Hepatocyte (in vitro differentiated cells): ENCODE results near the gene ANO1. TPM values are rescaled to one million over a fixed set of nuclear protein-coding genes. Genes with fewer than 3 reads are reported as not detected.

Source experiments
- DNase-seq: peaks from one replicate; pipeline ENCODE4 v3.0.0-alpha.2; 2016; ENCODE audit warnings: low spot score
- H2AFZ ChIP-seq: fragments of 200-600 bp; sonication (generic); 2 replicates; pipeline ENCODE4 v1.6.0; 2016; ENCODE audit warnings: antibody characterized with exemption, mild to moderate bottlenecking
- H3K27ac ChIP-seq: fragments of 200-600 bp; sonication (generic); 2 replicates; pipeline ENCODE4 v1.5.1; 2016; ENCODE audit warnings: mild to moderate bottlenecking
- H3K27me3 ChIP-seq: fragments of 200-600 bp; sonication (generic); 2 replicates; pipeline ENCODE4 v1.6.1; 2016
- H3K36me3 ChIP-seq: fragments of 200-600 bp; sonication (generic); replicated peaks from 2 replicates; pipeline ENCODE4 v1.5.1; 2016; ENCODE audit warnings: low read depth; ENCODE audit not compliant: insufficient read depth
- H3K4me1 ChIP-seq: fragments of 200-600 bp; sonication (generic); 2 replicates; pipeline ENCODE4 v1.5.1; 2016; ENCODE audit warnings: mild to moderate bottlenecking, moderate library complexity; ENCODE audit not compliant: insufficient read depth
- H3K4me2 ChIP-seq: fragments of 200-600 bp; sonication (generic); 2 replicates; pipeline ENCODE4 v1.6.0; 2016
- H3K4me3 ChIP-seq: fragments of 200-600 bp; sonication (generic); 2 replicates; pipeline ENCODE4 v1.5.1; 2016; ENCODE audit warnings: mild to moderate bottlenecking
- H3K79me2 ChIP-seq: fragments of 200-600 bp; sonication (generic); 2 replicates; pipeline ENCODE4 v1.6.0; 2017; ENCODE audit warnings: mild to moderate bottlenecking
- H3K9me2 ChIP-seq: fragments of 200-600 bp; sonication (generic); replicated peaks from 2 replicates; pipeline ENCODE4 v1.6.0; 2017; ENCODE audit warnings: mild to moderate bottlenecking; ENCODE audit not compliant: insufficient read depth
- H3K9me3 ChIP-seq: fragments of 200-600 bp; sonication (generic); 2 replicates; pipeline ENCODE4 v1.5.1; 2016; ENCODE audit warnings: low read depth, mild to moderate bottlenecking
- H4K20me1 ChIP-seq: fragments of 200-600 bp; sonication (generic); 2 replicates; pipeline ENCODE4 v1.6.0; 2016; ENCODE audit warnings: mild to moderate bottlenecking; ENCODE audit not compliant: insufficient read depth, poor library complexity, severe bottlenecking
- CTCF ChIP-seq: fragments of 200-600 bp; sonication (generic); IDR thresholded peaks from 2 replicates; pipeline ENCODE4 v1.5.1; 2016; ENCODE audit warnings: antibody characterized with exemption, mild to moderate bottlenecking; ENCODE audit not compliant: poor library complexity
- EZH2 ChIP-seq: fragments of 200-600 bp; sonication (generic); IDR thresholded peaks from 2 replicates; pipeline ENCODE4 v1.6.1; 2016; ENCODE audit warnings: antibody characterized with exemption, mild to moderate bottlenecking, borderline replicate concordance
- EZH2phosphoT487 ChIP-seq: fragments of 200-600 bp; sonication (generic); IDR thresholded peaks from one replicate; pipeline ENCODE4 v1.6.1; 2018; ENCODE audit warnings: antibody characterized with exemption, mild to moderate bottlenecking, low read depth, moderate library complexity; ENCODE audit not compliant: unreplicated experiment, severe bottlenecking
- WGBS: methylation state at CpG from one replicate; pipeline ENCODE4 v1.1.6; 2016; ENCODE audit warnings: low lambda C conversion rate; ENCODE audit errors: missing lambda C conversion rate; 5-methylcytosine and 5-hydroxymethylcytosine counted together
- polyA plus RNA-seq: library from polyadenylated mRNA; unstranded; fragments of >200 nt; fragmentation: Nextera tagmentation; extraction: Ambion mirVana; gene quantifications from 2 replicates; pipeline ENCODE4 v1.2.1, GENCODE V29; 2016
- total RNA-seq: library from RNA; depleted of rRNA; stranded (reverse); fragments of >200 nt; gene quantifications from 2 replicates; pipeline ENCODE4 v1.2.3, GENCODE V29; 2014

ANO1 gene
- total and polyA plus RNA-seq, 2 experiments from 2014 or later, result 6.2 to 12.1 TPM

- H2AFZ ChIP-seq, result no peak overlapping the region
- DNase-seq, result peak; percentile 1
- peaks cover 10% of the 10 kb centered on the region for H3K4me1 ChIP-seq
- H3K36me3 ChIP-seq, result no peaks in the 10 kb centered on the region
- peaks cover 7% of the 10 kb centered on the region for H3K27me3 ChIP-seq
- 87% methylated on average over 10 of the region's 10 CpGs for WGBS
- H3K4me3 ChIP-seq, result no peak overlapping the region
- no peak overlapping the region for H3K27ac ChIP-seq
- H3K9me2 ChIP-seq, result no peaks in the 10 kb centered on the region
- H3K9me3 ChIP-seq, result no peaks in the 10 kb centered on the region
- no peaks in the 10 kb centered on the region for H4K20me1 ChIP-seq
- no peak for TF ChIP-seq EZH2phosphoT487
- no peaks in the 10 kb centered on the region for H3K79me2 ChIP-seq
- no peak overlapping the region for H3K4me2 ChIP-seq
Measured at GRCh38 chr11:70064008-70064725, 13.9 kb upstream of the ANO1 start.

- no peak overlapping the region for H3K27ac ChIP-seq
- no peak for TF ChIP-seq EZH2phosphoT487
- TF ChIP-seq EZH2, result no peak
- no peak for TF ChIP-seq CTCF
- H3K9me3 ChIP-seq, result no peaks in the 10 kb centered on the region
- peak; percentile 4 for DNase-seq
- H3K4me3 ChIP-seq, result no peak overlapping the region
- H3K36me3 ChIP-seq, result no peaks in the 10 kb centered on the region
- no peak overlapping the region for H2AFZ ChIP-seq
- H3K4me1 ChIP-seq, result peaks cover 10% of the 10 kb centered on the region
- 72% methylated on average over 8 of the region's 8 CpGs for WGBS
- no peak overlapping the region for H3K4me2 ChIP-seq
- no peaks in the 10 kb centered on the region for H3K79me2 ChIP-seq
- no peaks in the 10 kb centered on the region for H3K9me2 ChIP-seq
- H4K20me1 ChIP-seq, result no peaks in the 10 kb centered on the region
- peaks cover 7% of the 10 kb centered on the region for H3K27me3 ChIP-seq
Measured at GRCh38 chr11:70064726-70065317, 13.3 kb upstream of the ANO1 start.

GRCh38 chr11:70065318-70066135 lies 12.6 kb upstream of the ANO1 start:
- Histone ChIP-seq H3K9me3 (no peaks in the 10 kb centered on the region), H2AFZ (no peak overlapping the region), H3K27me3 (peaks cover 7% of the 10 kb centered on the region), H3K4me1 (peaks cover 10% of the 10 kb centered on the region), H3K4me3 (no peak overlapping the region), H3K27ac (no peak overlapping the region), H3K79me2 (no peaks in the 10 kb centered on the region), H4K20me1 (no peaks in the 10 kb centered on the region), H3K36me3 (no peaks in the 10 kb centered on the region), H3K4me2 (no peak overlapping the region), H3K9me2 (no peaks in the 10 kb centered on the region)
- TF ChIP-seq EZH2phosphoT487, result no peak
- TF ChIP-seq EZH2, result no peak
- TF ChIP-seq CTCF, result no peak
- 91% methylated on average over 25 of the region's 25 CpGs for WGBS
- no peak for DNase-seq

- Histone ChIP-seq H4K20me1 (no peaks in the 10 kb centered on the region), H3K4me2 (no peak overlapping the region), H3K9me2 (no peaks in the 10 kb centered on the region), H3K9me3 (no peaks in the 10 kb centered on the region), H3K4me3 (no peak overlapping the region), H3K27me3 (peaks cover 7% of the 10 kb centered on the region), H3K79me2 (no peaks in the 10 kb centered on the region), H3K36me3 (no peaks in the 10 kb centered on the region), H3K27ac (no peak overlapping the region), H2AFZ (no peak overlapping the region), H3K4me1 (peaks cover 10% of the 10 kb centered on the region)
- DNase-seq, result no peak
- no peak for TF ChIP-seq CTCF
- no peak for TF ChIP-seq EZH2phosphoT487
- no peak for TF ChIP-seq EZH2
- 73% methylated on average over 2 of the region's 2 CpGs for WGBS
Measured at GRCh38 chr11:70066136-70066520, 12.0 kb upstream of the ANO1 start.
